Thyroid gland (tissue), 4 donors: ENCODE measurements around the gene PDE8B. TPM values are rescaled to one million over a fixed set of nuclear protein-coding genes. Genes with fewer than 3 reads are reported as not detected.

Experiments
- DNase-seq, 2 donors: peaks; one replicate each; pipeline ENCODE4 v3.0.0-alpha.2; 2019
- H3K27ac ChIP-seq, 3 donors: fragments of 200-600 bp; sonication (generic); 1 replicate in 2 of 3; 2 replicates in 1 of 3; pipeline ENCODE4 v1.5.1; 2016 to 2019; ENCODE audit warnings: mild to moderate bottlenecking in 1 of 3, moderate library complexity in 1 of 3
- H3K27me3 ChIP-seq: fragments of 200-600 bp; sonication (generic); one replicate; pipeline ENCODE4 v1.5.1; 2019
- H3K36me3 ChIP-seq, 2 donors: fragments of 200-600 bp; sonication (generic); one replicate each; pipeline ENCODE4 v1.5.1; 2016 to 2019
- H3K4me1 ChIP-seq, 2 donors: fragments of 200-600 bp; sonication (generic); one replicate each; pipeline ENCODE4 v1.5.1; 2017 to 2019
- H3K4me3 ChIP-seq, 3 donors: fragments of 200-600 bp; sonication (generic); replicated peaks in 1 of 3; 1 replicate in 2 of 3; 2 replicates in 1 of 3; pipeline ENCODE4 v1.5.1; 2016; ENCODE audit warnings: mild to moderate bottlenecking in 1 of 3
- H3K9me3 ChIP-seq: fragments of 200-600 bp; sonication (generic); one replicate; pipeline ENCODE4 v1.5.1; 2017
- POLR2A ChIP-seq, 2 donors: fragments of 450-650 bp; IDR thresholded peaks; one replicate each; pipeline ENCODE4 v1.6.1; 2017; ENCODE audit warnings: antibody characterized with exemption in 2 of 2, mild to moderate bottlenecking in 2 of 2, moderate library complexity in 1 of 2
- WGBS, 2 donors: methylation state at CpG; one replicate each; pipeline ENCODE4 v1.1.5; 2017; 5-methylcytosine and 5-hydroxymethylcytosine counted together
- intact Hi-C: fragments of 100-400 bp; cut with DNase I; formaldehyde crosslinking; loops from one replicate; pipeline ENCODE4 v1.15.1; 2023
- total RNA-seq, 4 donors: library from RNA; depleted of rRNA; stranded (reverse); fragments of >200 nt; gene quantifications; one replicate each; pipeline ENCODE4 v1.2.3, GENCODE V29; 2016
- TF ChIP-seq, protein P1 (sequence below), 6 experiments: fragments of 200-600 bp in 3 of 6; fragments of 450-650 bp in 3 of 6; sonication (generic) in 3 of 6; IDR thresholded peaks; one replicate each; pipeline ENCODE4 v1.5.1; 2016 to 2019; ENCODE audit warnings: antibody characterized with exemption in 6 of 6, mild to moderate bottlenecking in 2 of 6, inconsistent platforms in 1 of 6, moderate library complexity in 1 of 6

The PDE8B gene
- total RNA-seq, 4 donors from 2014 or later = 113 to 279 (median 218) TPM

GRCh38 chr5:77358255-77359205 is 148.1 kb downstream of the PDE8B start:
- TF ChIP-seq, protein P1, sequence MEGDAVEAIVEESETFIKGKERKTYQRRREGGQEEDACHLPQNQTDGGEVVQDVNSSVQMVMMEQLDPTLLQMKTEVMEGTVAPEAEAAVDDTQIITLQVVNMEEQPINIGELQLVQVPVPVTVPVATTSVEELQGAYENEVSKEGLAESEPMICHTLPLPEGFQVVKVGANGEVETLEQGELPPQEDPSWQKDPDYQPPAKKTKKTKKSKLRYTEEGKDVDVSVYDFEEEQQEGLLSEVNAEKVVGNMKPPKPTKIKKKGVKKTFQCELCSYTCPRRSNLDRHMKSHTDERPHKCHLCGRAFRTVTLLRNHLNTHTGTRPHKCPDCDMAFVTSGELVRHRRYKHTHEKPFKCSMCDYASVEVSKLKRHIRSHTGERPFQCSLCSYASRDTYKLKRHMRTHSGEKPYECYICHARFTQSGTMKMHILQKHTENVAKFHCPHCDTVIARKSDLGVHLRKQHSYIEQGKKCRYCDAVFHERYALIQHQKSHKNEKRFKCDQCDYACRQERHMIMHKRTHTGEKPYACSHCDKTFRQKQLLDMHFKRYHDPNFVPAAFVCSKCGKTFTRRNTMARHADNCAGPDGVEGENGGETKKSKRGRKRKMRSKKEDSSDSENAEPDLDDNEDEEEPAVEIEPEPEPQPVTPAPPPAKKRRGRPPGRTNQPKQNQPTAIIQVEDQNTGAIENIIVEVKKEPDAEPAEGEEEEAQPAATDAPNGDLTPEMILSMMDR (IDR thresholded peaks at IDR 0.05) = no peak
- no peak for TF ChIP-seq POLR2A (IDR thresholded peaks at IDR 0.05)
- WGBS, 2 donors = 73 to 76% methylated on average over 10 of the region's 10 CpGs
- H3K4me1 ChIP-seq = no peaks in the 10 kb centered on the region
- H3K4me3 ChIP-seq = no peak overlapping the region
- intact Hi-C loops = no loop called here
- no peak for DNase-seq
- no peaks in the 10 kb centered on the region for H3K27me3 ChIP-seq
- H3K36me3 ChIP-seq = peaks cover 0 to 13% of the 10 kb centered on the region in 2 donors
- peak overlapping the region in 1 of 3 donors; percentile 24 for H3K27ac ChIP-seq
- no peaks in the 10 kb centered on the region for H3K9me3 ChIP-seq

GRCh38 chr5:77359231-77359630 is 148.8 kb downstream of the PDE8B start:
- TF ChIP-seq POLR2A (IDR thresholded peaks at IDR 0.05) = no peak
- TF ChIP-seq, protein P1 (IDR thresholded peaks at IDR 0.05) = no peak
- Histone ChIP-seq H3K36me3 (peaks cover 0 to 9% of the 10 kb centered on the region in 2 donors), H3K4me3 (no peak overlapping the region), H3K27me3 (no peaks in the 10 kb centered on the region), H3K9me3 (no peaks in the 10 kb centered on the region), H3K27ac (peak overlapping the region in 1 of 3 donors; percentile 24), H3K4me1 (no peaks in the 10 kb centered on the region)
- WGBS, 2 donors = 70 to 78% methylated on average over 6 of the region's 6 CpGs
- no peak for DNase-seq
- intact Hi-C loops = no loop called here

- Histone ChIP-seq H3K36me3 (peaks cover 0 to 8% of the 10 kb centered on the region in 2 donors), H3K4me3 (no peak overlapping the region), H3K4me1 (no peaks in the 10 kb centered on the region), H3K27ac (no peak overlapping the region), H3K9me3 (no peaks in the 10 kb centered on the region), H3K27me3 (no peaks in the 10 kb centered on the region)
- TF ChIP-seq, protein P1 (IDR thresholded peaks at IDR 0.05) = no peak
- no peak for TF ChIP-seq POLR2A (IDR thresholded peaks at IDR 0.05)
- intact Hi-C loops = no loop called here
- DNase-seq = no peak
Observed at GRCh38 chr5:77360381-77360780, 149.9 kb downstream of the PDE8B start.

- Histone ChIP-seq H3K27ac (no peak overlapping the region), H3K4me1 (no peaks in the 10 kb centered on the region), H3K4me3 (no peak overlapping the region), H3K27me3 (no peaks in the 10 kb centered on the region), H3K9me3 (no peaks in the 10 kb centered on the region), H3K36me3 (peaks cover 0 to 8% of the 10 kb centered on the region in 2 donors)
- no peak for TF ChIP-seq POLR2A (IDR thresholded peaks at IDR 0.05)
- TF ChIP-seq, protein P1 (IDR thresholded peaks at IDR 0.05) = no peak
- DNase-seq = no peak
- WGBS, 2 donors = 89 to 92% methylated on average over 1 of the region's 1 CpG
- intact Hi-C loops = no loop called here
Observed at GRCh38 chr5:77360973-77361372, 150.5 kb downstream of the PDE8B start.
